Hepatocyte (in vitro differentiated cells): ENCODE results near the gene ZNF689. TPM values are rescaled to one million over a fixed set of nuclear protein-coding genes. Genes with fewer than 3 reads are reported as not detected.

Experiments used
- DNase-seq: peaks from one replicate; pipeline ENCODE4 v3.0.0-alpha.2; 2016; ENCODE audit warnings: low spot score
- H2AFZ ChIP-seq: fragments of 200-600 bp; sonication (generic); 2 replicates; pipeline ENCODE4 v1.6.0; 2016; ENCODE audit warnings: antibody characterized with exemption, mild to moderate bottlenecking
- H3K27ac ChIP-seq: fragments of 200-600 bp; sonication (generic); 2 replicates; pipeline ENCODE4 v1.5.1; 2016; ENCODE audit warnings: mild to moderate bottlenecking
- H3K27me3 ChIP-seq: fragments of 200-600 bp; sonication (generic); 2 replicates; pipeline ENCODE4 v1.6.1; 2016
- H3K36me3 ChIP-seq: fragments of 200-600 bp; sonication (generic); replicated peaks from 2 replicates; pipeline ENCODE4 v1.5.1; 2016; ENCODE audit warnings: low read depth; ENCODE audit not compliant: insufficient read depth
- H3K4me1 ChIP-seq: fragments of 200-600 bp; sonication (generic); 2 replicates; pipeline ENCODE4 v1.5.1; 2016; ENCODE audit warnings: mild to moderate bottlenecking, moderate library complexity; ENCODE audit not compliant: insufficient read depth
- H3K4me2 ChIP-seq: fragments of 200-600 bp; sonication (generic); 2 replicates; pipeline ENCODE4 v1.6.0; 2016
- H3K4me3 ChIP-seq: fragments of 200-600 bp; sonication (generic); 2 replicates; pipeline ENCODE4 v1.5.1; 2016; ENCODE audit warnings: mild to moderate bottlenecking
- H3K79me2 ChIP-seq: fragments of 200-600 bp; sonication (generic); 2 replicates; pipeline ENCODE4 v1.6.0; 2017; ENCODE audit warnings: mild to moderate bottlenecking
- H3K9me2 ChIP-seq: fragments of 200-600 bp; sonication (generic); replicated peaks from 2 replicates; pipeline ENCODE4 v1.6.0; 2017; ENCODE audit warnings: mild to moderate bottlenecking; ENCODE audit not compliant: insufficient read depth
- H3K9me3 ChIP-seq: fragments of 200-600 bp; sonication (generic); 2 replicates; pipeline ENCODE4 v1.5.1; 2016; ENCODE audit warnings: low read depth, mild to moderate bottlenecking
- H4K20me1 ChIP-seq: fragments of 200-600 bp; sonication (generic); 2 replicates; pipeline ENCODE4 v1.6.0; 2016; ENCODE audit warnings: mild to moderate bottlenecking; ENCODE audit not compliant: insufficient read depth, poor library complexity, severe bottlenecking
- EZH2 ChIP-seq: fragments of 200-600 bp; sonication (generic); IDR thresholded peaks from 2 replicates; pipeline ENCODE4 v1.6.1; 2016; ENCODE audit warnings: antibody characterized with exemption, mild to moderate bottlenecking, borderline replicate concordance
- EZH2phosphoT487 ChIP-seq: fragments of 200-600 bp; sonication (generic); IDR thresholded peaks from one replicate; pipeline ENCODE4 v1.6.1; 2018; ENCODE audit warnings: antibody characterized with exemption, mild to moderate bottlenecking, low read depth, moderate library complexity; ENCODE audit not compliant: unreplicated experiment, severe bottlenecking
- WGBS: methylation state at CpG from one replicate; pipeline ENCODE4 v1.1.6; 2016; ENCODE audit warnings: low lambda C conversion rate; ENCODE audit errors: missing lambda C conversion rate; 5-methylcytosine and 5-hydroxymethylcytosine counted together
- polyA plus RNA-seq: library from polyadenylated mRNA; unstranded; fragments of >200 nt; fragmentation: Nextera tagmentation; extraction: Ambion mirVana; gene quantifications from 2 replicates; pipeline ENCODE4 v1.2.1, GENCODE V29; 2016
- total RNA-seq: library from RNA; depleted of rRNA; stranded (reverse); fragments of >200 nt; gene quantifications from 2 replicates; pipeline ENCODE4 v1.2.3, GENCODE V29; 2014
- TF ChIP-seq, protein P1 (sequence below): fragments of 200-600 bp; sonication (generic); IDR thresholded peaks from 2 replicates; pipeline ENCODE4 v1.5.1; 2016; ENCODE audit warnings: antibody characterized with exemption, mild to moderate bottlenecking; ENCODE audit not compliant: poor library complexity

Gene ZNF689
- total and polyA plus RNA-seq, 2 experiments from 2014 or later = 8.0 to 8.7 TPM

GRCh38 chr16:30556125-30556473 lies 54.1 kb downstream of the ZNF689 start:
- H2AFZ ChIP-seq = no peak overlapping the region
- H3K36me3 ChIP-seq = no peaks in the 10 kb centered on the region
- H3K27ac ChIP-seq = peak overlapping the region; percentile 93
- H3K79me2 ChIP-seq = peaks cover 54% of the 10 kb centered on the region
- no peaks in the 10 kb centered on the region for H3K9me3 ChIP-seq
- no peak overlapping the region for H3K4me3 ChIP-seq
- no peak for DNase-seq
- peaks cover 18% of the 10 kb centered on the region for H3K4me1 ChIP-seq
- peak overlapping the region; percentile 98 for H3K4me2 ChIP-seq
- WGBS = 72% methylated on average over 10 of the region's 10 CpGs
- no peaks in the 10 kb centered on the region for H3K9me2 ChIP-seq
- no peaks in the 10 kb centered on the region for H4K20me1 ChIP-seq
- no peaks in the 10 kb centered on the region for H3K27me3 ChIP-seq
- TF ChIP-seq EZH2 = no peak
- TF ChIP-seq EZH2phosphoT487 = no peak
- TF ChIP-seq, protein P1, sequence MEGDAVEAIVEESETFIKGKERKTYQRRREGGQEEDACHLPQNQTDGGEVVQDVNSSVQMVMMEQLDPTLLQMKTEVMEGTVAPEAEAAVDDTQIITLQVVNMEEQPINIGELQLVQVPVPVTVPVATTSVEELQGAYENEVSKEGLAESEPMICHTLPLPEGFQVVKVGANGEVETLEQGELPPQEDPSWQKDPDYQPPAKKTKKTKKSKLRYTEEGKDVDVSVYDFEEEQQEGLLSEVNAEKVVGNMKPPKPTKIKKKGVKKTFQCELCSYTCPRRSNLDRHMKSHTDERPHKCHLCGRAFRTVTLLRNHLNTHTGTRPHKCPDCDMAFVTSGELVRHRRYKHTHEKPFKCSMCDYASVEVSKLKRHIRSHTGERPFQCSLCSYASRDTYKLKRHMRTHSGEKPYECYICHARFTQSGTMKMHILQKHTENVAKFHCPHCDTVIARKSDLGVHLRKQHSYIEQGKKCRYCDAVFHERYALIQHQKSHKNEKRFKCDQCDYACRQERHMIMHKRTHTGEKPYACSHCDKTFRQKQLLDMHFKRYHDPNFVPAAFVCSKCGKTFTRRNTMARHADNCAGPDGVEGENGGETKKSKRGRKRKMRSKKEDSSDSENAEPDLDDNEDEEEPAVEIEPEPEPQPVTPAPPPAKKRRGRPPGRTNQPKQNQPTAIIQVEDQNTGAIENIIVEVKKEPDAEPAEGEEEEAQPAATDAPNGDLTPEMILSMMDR = no peak

- DNase-seq = no peak
- Histone ChIP-seq H3K36me3 (no peaks in the 10 kb centered on the region), H3K4me2 (peak overlapping the region; percentile 98), H3K9me2 (no peaks in the 10 kb centered on the region), H3K27me3 (no peaks in the 10 kb centered on the region), H3K4me1 (peaks cover 18% of the 10 kb centered on the region), H3K27ac (no peak overlapping the region), H3K79me2 (peaks cover 56% of the 10 kb centered on the region), H4K20me1 (no peaks in the 10 kb centered on the region), H2AFZ (no peak overlapping the region), H3K4me3 (no peak overlapping the region), H3K9me3 (no peaks in the 10 kb centered on the region)
- WGBS = 98% methylated on average over 57 of the region's 69 CpGs
- TF ChIP-seq, protein P1 = no peak
- TF ChIP-seq EZH2 (no peak), EZH2phosphoT487 (no peak)
Observed at GRCh38 chr16:30555315-30556124, 54.7 kb downstream of the ZNF689 start.

- Histone ChIP-seq H4K20me1 (no peaks in the 10 kb centered on the region), H2AFZ (no peak overlapping the region), H3K4me1 (peaks cover 21% of the 10 kb centered on the region), H3K79me2 (peaks cover 62% of the 10 kb centered on the region), H3K27ac (no peak overlapping the region), H3K4me3 (no peak overlapping the region), H3K27me3 (no peaks in the 10 kb centered on the region), H3K4me2 (no peak overlapping the region), H3K36me3 (no peaks in the 10 kb centered on the region), H3K9me2 (no peaks in the 10 kb centered on the region), H3K9me3 (no peaks in the 10 kb centered on the region)
- TF ChIP-seq EZH2 (no peak), EZH2phosphoT487 (no peak)
- TF ChIP-seq, protein P1 = no peak
- 98% methylated on average over 16 of the region's 18 CpGs for WGBS
- no peak for DNase-seq
Observed at GRCh38 chr16:30554557-30555314, 55.5 kb downstream of the ZNF689 start.
